Stimulated activated naive B cell treated with anti-CD40 and anti-IgM and Interleukin-4, amounts not matched to agents 10 μg/mL and 1 μg/mL and 100 μg/mL, for 72 hours (primary cell): ENCODE data around the gene ROCK2.
A peak's percentile ranks its signal among the peaks of the same experiment; 100 is the strongest.

Source experiments
- ATAC-seq, 2 donors: fragments of 150-1000 bp; cut with Tn5 transposase; replicated peaks; 2 replicates each; pipeline ENCODE4 v1.10.0; 2021; ENCODE audit warnings: moderate library complexity in 1 of 2
- DNase-seq: peaks from one replicate; pipeline ENCODE4 v3.0.0; 2021
- H3K27ac Mint-ChIP-seq: one replicate; pipeline ENCODE4 v1.8.0; 2022; ENCODE audit warnings: mild to moderate bottlenecking, mixed read lengths
- H3K27me3 Mint-ChIP-seq, 2 donors: one replicate each; pipeline ENCODE4 v1.8.0; 2022; ENCODE audit warnings: mixed read lengths in 2 of 2
- H3K36me3 Mint-ChIP-seq, 2 donors: one replicate each; pipeline ENCODE4 v1.8.0; 2022; ENCODE audit warnings: mixed read lengths in 2 of 2, mild to moderate bottlenecking in 1 of 2
- H3K4me1 Mint-ChIP-seq, 2 donors: one replicate each; pipeline ENCODE4 v1.8.0; 2022; ENCODE audit warnings: mixed read lengths in 2 of 2, mild to moderate bottlenecking in 1 of 2
- H3K4me3 Mint-ChIP-seq, 2 donors: one replicate each; pipeline ENCODE4 v1.8.0; 2022; ENCODE audit warnings: mild to moderate bottlenecking in 2 of 2, mixed read lengths in 2 of 2, moderate library complexity in 1 of 2
- H3K9me3 Mint-ChIP-seq, 2 donors: one replicate each; pipeline ENCODE4 v1.8.0; 2022; ENCODE audit warnings: mixed read lengths in 2 of 2, mild to moderate bottlenecking in 1 of 2

The ROCK2 gene

DNA sequence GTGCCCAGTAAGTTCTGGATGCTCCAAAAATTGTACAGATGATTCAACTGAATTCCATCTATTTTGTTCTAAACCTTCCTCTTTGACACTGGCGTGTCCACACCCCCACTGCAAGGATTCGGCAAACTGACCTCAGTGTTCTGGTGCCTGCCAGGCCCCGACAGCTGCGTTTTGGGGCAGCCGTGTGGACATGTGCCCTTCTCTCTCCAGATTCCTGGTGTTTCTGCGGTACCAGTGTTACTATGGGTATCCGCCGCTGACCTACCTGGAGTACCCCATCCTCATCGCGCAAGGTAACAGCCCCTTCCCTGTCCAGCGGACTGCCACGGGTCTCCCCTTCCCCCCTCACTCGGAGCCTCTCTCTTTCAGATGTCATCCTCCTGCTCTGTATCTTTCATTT lies 184.2 kb downstream of the ROCK2 start:
- no peaks in the 10 kb centered on the region for H3K9me3 Mint-ChIP-seq
- no peak for DNase-seq
- H3K27ac Mint-ChIP-seq: peak overlapping the region; percentile 88
- no peak for ATAC-seq
- peaks cover 5 to 7% of the 10 kb centered on the region in 2 donors for H3K36me3 Mint-ChIP-seq
- H3K4me1 Mint-ChIP-seq: peaks cover 20 to 22% of the 10 kb centered on the region in 2 donors
- H3K4me3 Mint-ChIP-seq: no peak overlapping the region
- no peaks in the 10 kb centered on the region for H3K27me3 Mint-ChIP-seq

DNA sequence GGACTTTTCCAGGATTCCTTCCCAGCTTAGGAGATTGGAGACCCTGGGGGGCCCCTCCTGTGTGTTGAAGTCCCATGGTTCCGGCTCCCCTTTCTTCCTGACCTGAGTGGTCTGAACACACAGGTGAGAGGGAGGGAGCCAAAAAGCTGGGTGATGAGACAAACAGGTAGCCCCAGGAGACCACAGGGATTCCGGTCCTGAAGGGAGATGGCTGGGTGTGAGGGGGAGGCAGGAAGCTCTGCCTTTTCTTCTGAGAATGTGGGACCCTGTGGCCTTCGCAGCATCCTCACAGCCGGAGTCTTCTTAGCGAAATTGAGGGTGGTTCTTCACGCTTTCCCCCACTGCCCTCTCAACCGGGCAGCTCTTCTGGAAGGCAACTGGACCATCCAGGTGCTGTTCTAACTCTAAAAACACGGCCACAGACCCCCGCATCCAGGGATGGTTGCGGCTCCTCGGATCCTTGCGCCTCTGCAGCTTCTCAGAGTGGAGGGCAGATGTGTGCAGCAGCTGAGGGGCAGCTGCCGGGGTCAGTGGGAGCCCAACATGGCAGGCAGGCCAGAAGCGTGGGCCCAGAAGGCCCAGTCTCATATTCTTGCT lies 184.8 kb downstream of the ROCK2 start:
- no peak for DNase-seq
- Mint-ChIP-seq H3K27ac (peak overlapping the region; percentile 34), H3K4me1 (peaks cover 20 to 22% of the 10 kb centered on the region in 2 donors), H3K36me3 (peaks cover 5 to 7% of the 10 kb centered on the region in 2 donors), H3K4me3 (no peak overlapping the region), H3K27me3 (no peaks in the 10 kb centered on the region), H3K9me3 (no peaks in the 10 kb centered on the region)
- ATAC-seq: no peak

DNA sequence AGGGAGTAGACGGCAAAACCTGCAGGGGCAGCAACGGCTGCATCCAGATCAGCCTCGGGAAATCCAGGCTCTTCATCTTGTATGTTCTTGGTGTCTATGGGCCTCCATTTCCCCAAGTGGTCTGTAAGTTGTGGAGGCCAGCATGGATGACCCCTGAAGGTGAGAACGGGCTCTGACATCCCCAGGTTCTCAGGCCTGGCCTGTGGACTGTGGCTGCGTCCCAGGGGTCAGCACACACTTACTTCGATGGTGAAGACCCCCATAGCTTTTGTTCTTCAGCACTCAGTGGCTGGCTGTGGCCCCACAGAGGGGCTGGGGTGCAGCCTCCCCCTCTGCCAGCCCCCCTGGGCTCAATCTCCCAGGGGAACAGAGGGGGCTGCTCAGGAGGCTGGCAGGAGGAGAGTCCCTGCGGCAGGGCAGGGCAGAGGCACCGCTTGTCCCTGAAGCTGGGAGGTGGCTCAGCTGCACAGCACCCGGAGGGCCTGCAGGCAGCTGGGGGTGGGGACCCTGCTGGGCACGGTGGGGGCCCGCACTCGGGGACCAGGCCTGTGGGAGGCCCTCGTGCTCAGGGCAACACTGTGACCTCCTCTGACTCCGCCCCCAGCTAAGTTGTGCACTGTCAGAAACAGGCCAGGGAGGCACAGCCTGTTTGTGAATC lies 185.4 kb downstream of the ROCK2 start:
- H3K4me1 Mint-ChIP-seq: peaks cover 20 to 29% of the 10 kb centered on the region in 2 donors
- peaks cover 4 to 6% of the 10 kb centered on the region in 2 donors for H3K36me3 Mint-ChIP-seq
- no peak for ATAC-seq
- no peaks in the 10 kb centered on the region for H3K27me3 Mint-ChIP-seq
- H3K9me3 Mint-ChIP-seq: no peaks in the 10 kb centered on the region
- H3K4me3 Mint-ChIP-seq: no peak overlapping the region
- no peak for DNase-seq
- H3K27ac Mint-ChIP-seq: no peak overlapping the region

- H3K36me3 Mint-ChIP-seq: no peaks in the 10 kb centered on the region
- H3K4me3 Mint-ChIP-seq: no peak overlapping the region
- H3K27ac Mint-ChIP-seq: no peak overlapping the region
Observed at GRCh38 chr2:11157731-11158130, 186.7 kb downstream of the ROCK2 start.

DNA sequence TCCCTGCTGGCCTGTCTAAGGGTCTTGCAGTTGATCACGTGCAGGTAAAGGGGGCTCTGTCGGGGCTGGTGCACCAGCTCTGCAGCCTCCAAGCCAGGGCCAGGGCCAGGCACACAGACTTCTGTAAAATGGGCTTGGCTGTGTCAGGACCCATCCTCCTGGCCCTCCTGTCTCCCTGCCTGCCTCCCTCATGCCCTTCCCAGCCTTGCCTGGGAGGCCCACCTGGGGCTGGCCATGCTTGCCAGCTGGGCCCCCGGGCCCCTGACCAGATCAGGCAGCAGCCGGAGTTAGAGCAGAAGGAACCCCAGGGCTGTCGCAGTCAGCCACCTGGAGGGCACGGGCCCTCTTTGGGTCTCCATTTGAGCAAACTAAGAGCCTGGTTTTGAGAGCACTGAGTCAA lies 187.1 kb downstream of the ROCK2 start:
- Mint-ChIP-seq H3K4me3 (no peak overlapping the region), H3K27ac (no peak overlapping the region), H3K4me1 (peaks cover 20 to 29% of the 10 kb centered on the region in 2 donors), H3K27me3 (no peaks in the 10 kb centered on the region), H3K36me3 (no peaks in the 10 kb centered on the region), H3K9me3 (no peaks in the 10 kb centered on the region)
- no peak for DNase-seq
- no peak for ATAC-seq

More at GRCh38 chr2:11157731-11158130, 186.7 kb downstream of the ROCK2 start:
- ATAC-seq (no peak), DNase-seq (no peak)
- peaks cover 20 to 29% of the 10 kb centered on the region in 2 donors for H3K4me1 Mint-ChIP-seq
- H3K9me3 Mint-ChIP-seq: no peaks in the 10 kb centered on the region
- H3K27me3 Mint-ChIP-seq: no peaks in the 10 kb centered on the region

GRCh38 chr2:11156396-11157075 lies 187.9 kb downstream of the ROCK2 start:
- Mint-ChIP-seq H3K4me3 (peak overlapping the region in 1 of 2 donors; percentile 88), H3K36me3 (no peaks in the 10 kb centered on the region), H3K9me3 (no peaks in the 10 kb centered on the region), H3K27me3 (no peaks in the 10 kb centered on the region), H3K4me1 (peaks cover 20 to 29% of the 10 kb centered on the region in 2 donors), H3K27ac (no peak overlapping the region)
- ATAC-seq: no peak
- no peak for DNase-seq

DNA sequence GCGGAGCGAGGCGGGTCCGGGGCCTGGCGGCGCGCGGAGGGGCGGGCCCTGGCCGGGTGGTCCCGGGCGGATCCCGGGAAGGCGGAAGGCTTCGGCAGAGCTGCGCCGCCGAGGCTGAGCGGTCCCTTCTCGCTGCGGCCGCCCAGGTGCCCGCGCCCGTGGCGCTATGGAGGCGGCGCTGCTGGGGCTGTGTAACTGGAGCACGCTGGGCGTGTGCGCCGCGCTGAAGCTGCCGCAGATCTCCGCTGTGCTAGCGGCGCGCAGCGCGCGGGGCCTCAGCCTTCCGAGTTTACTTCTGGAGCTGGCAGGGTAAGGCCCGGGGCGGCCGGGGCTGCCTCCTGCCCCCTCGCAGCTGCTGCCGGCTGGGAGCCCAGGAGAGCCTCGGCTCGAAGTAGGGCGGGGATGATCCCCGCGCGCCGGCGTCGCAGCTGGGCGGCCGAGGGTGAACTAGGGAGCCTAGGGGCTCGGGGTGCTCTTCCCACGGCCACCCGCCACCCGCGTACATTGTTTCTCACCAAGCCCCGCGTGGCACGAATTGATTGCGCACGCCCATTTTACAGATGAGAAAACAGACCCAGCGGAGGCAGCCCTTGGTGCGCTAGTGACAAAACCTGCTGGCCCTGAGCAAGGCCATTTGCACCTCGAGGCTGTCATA lies 188.9 kb downstream of the ROCK2 start, which contains the start of gene SLC66A3:
TSS of gene SLC66A3 (plus strand) at position 87 of the 655 bp plus-strand sequence. CDS start at position 167, 80 bp downstream.
- Mint-ChIP-seq H3K4me3 (peak within 1 kb of the TSS; percentile 88), H3K4me1 (peaks cover 15 to 20% of the 10 kb centered on the region in 2 donors)
- peak; percentile 78 for DNase-seq

GRCh38 chr2:11154923-11155380 lies 189.5 kb downstream of the ROCK2 start:
- Mint-ChIP-seq H3K4me1 (peaks cover 13 to 18% of the 10 kb centered on the region in 2 donors), H3K36me3 (no peaks in the 10 kb centered on the region), H3K27me3 (no peaks in the 10 kb centered on the region), H3K4me3 (peak overlapping the region; percentile 88), H3K9me3 (no peaks in the 10 kb centered on the region), H3K27ac (peak overlapping the region; percentile 95)
- ATAC-seq (peak; percentile 90 to 92), DNase-seq (peak; percentile 95)

More for the DNA sequence above, 188.9 kb downstream of the ROCK2 start, which contains the start of gene SLC66A3:
- ATAC-seq: peak; percentile 87
- H3K27me3 Mint-ChIP-seq: no peaks in the 10 kb centered on the region
- peak within 1 kb of the TSS; percentile 95 for H3K27ac Mint-ChIP-seq
- H3K9me3 Mint-ChIP-seq: no peaks in the 10 kb centered on the region
- H3K36me3 Mint-ChIP-seq: no peaks in the 10 kb centered on the region

DNA sequence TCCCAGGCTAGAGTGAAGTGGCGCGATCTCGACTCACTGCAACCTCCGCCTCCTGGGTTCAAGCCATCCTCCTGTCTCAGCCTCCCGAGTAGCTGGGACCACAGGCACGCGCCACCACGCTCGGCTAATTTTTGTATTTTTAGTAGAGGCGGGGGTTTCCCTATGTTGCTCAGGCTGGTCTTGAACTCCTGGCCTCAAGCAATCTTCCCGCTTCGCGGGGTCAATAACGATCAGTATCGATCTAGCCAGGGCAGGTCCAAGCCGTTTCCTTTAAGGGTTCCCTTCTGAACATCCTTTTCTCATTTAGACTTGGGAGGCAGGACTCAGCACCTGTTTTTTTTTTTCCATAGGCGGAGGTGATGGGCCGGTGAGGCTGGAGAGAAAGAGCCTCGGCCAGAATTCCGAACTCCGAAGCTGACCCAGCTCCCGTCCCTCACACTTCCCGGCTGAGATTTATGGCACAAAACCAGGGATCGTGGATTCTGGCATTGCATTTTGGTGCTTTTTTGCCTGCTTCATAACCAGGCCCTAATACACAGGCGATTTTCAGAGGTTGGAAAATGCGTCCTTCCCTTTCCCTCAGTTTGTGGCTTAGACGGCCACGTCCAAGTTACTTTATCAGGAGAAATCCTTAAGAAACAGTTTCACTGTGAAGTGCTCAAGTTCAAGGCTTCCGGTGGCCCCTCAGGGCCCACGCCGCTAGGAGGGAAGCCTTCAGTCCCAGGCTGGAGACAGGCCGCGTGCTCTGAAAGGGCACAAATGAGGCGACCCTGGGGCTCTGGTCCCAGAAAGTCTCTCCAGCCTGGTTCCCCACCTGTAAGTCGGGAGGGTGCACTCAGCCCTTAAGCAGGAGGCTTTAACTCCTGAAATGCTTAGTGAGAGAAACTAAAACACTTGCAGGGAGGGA lies 190.2 kb downstream of the ROCK2 start:
- H3K27me3 Mint-ChIP-seq: no peaks in the 10 kb centered on the region
- H3K27ac Mint-ChIP-seq: peak overlapping the region; percentile 95
- H3K9me3 Mint-ChIP-seq: no peaks in the 10 kb centered on the region
- peak; percentile 19 to 21 for ATAC-seq
- DNase-seq: no peak
- H3K4me1 Mint-ChIP-seq: peaks cover 12 to 18% of the 10 kb centered on the region in 2 donors
- peak overlapping the region; percentile 88 for H3K4me3 Mint-ChIP-seq
- H3K36me3 Mint-ChIP-seq: no peaks in the 10 kb centered on the region

DNA sequence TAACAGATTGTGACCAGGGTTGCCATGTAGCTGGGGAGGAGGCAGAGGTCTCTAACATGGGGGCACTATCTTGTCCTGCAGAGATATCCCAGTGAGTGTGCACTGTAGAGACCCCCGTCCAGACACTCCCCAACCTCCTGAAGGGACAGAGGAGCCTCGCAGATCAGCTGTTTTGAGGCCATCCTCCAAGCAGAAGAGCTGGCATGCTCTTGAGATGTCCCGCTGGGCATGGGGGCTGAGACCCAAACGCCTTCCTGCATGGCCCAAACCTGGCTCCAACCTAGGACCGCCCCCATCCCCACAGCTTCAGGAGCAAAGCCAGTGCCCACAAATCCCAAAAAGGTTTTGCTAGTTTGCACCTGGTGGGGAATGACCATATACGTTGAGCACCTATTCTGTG lies 191.8 kb downstream of the ROCK2 start:
- Mint-ChIP-seq H3K4me3 (no peak overlapping the region), H3K9me3 (no peaks in the 10 kb centered on the region), H3K27me3 (no peaks in the 10 kb centered on the region), H3K36me3 (no peaks in the 10 kb centered on the region), H3K27ac (no peak overlapping the region), H3K4me1 (peaks cover 10 to 18% of the 10 kb centered on the region in 2 donors)
- no peak for ATAC-seq
- no peak for DNase-seq

- Mint-ChIP-seq H3K27ac (no peak overlapping the region), H3K9me3 (peaks cover 0 to 1% of the 10 kb centered on the region in 2 donors), H3K36me3 (no peaks in the 10 kb centered on the region), H3K4me3 (no peak overlapping the region), H3K4me1 (peaks cover 3 to 9% of the 10 kb centered on the region in 2 donors), H3K27me3 (peaks cover 9% of the 10 kb centered on the region in 2 donors)
- no peak for ATAC-seq
- no peak for DNase-seq
Observed at GRCh38 chr2:11147263-11147662, 197.2 kb downstream of the ROCK2 start.

- Mint-ChIP-seq H3K27ac (peak overlapping the region; percentile 51), H3K9me3 (peaks cover 0 to 1% of the 10 kb centered on the region in 2 donors), H3K36me3 (no peaks in the 10 kb centered on the region), H3K4me1 (peaks cover 3 to 9% of the 10 kb centered on the region in 2 donors), H3K4me3 (no peak overlapping the region), H3K27me3 (peaks cover 14 to 16% of the 10 kb centered on the region in 2 donors)
- DNase-seq (no peak), ATAC-seq (no peak)
Observed at GRCh38 chr2:11146076-11146475, 198.4 kb downstream of the ROCK2 start.

DNA sequence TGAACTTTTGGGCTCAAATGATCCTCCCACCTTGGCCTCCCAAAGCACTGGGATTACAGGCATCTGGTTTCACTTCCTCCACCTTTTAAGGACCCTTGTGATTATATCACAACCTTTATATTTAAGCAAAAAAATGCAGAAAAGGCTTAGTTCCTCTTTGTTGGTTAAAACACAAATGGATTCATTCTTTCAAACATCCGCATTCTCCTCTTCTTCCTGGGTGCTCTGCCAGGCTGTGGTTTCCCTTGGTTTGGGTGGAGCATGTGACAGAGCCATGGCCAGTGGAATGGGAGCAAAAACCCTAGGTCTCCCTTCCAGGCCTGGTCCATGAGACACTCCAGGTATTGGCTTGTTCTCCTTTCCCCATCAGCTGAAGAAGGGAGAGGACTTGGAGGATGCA lies 199.1 kb downstream of the ROCK2 start:
- Mint-ChIP-seq H3K27ac (no peak overlapping the region), H3K36me3 (no peaks in the 10 kb centered on the region), H3K9me3 (peaks cover 0 to 1% of the 10 kb centered on the region in 2 donors), H3K4me1 (peaks cover 3 to 9% of the 10 kb centered on the region in 2 donors), H3K27me3 (peaks cover 14 to 17% of the 10 kb centered on the region in 2 donors), H3K4me3 (no peak overlapping the region)
- DNase-seq: no peak
- peak; percentile 69 to 71 for ATAC-seq
